OCI-LY1 (cell line): ENCODE results near the gene FMNL1.

Source experiments
- CTCF ChIP-seq: fragments of 200-600 bp; sonication (generic), shearing (Covaris generic); IDR thresholded peaks from 2 replicates; pipeline ENCODE4 v1.5.1; 2017; ENCODE audit warnings: mild to moderate bottlenecking, antibody characterized with exemption, low read length, moderate library complexity, mixed read lengths
- EZH2 ChIP-seq: fragments of 200-600 bp; sonication (generic), shearing (Covaris generic); IDR thresholded peaks from 2 replicates; pipeline ENCODE4 v1.8.0; 2017; ENCODE audit warnings: borderline replicate concordance, mixed run types, mild to moderate bottlenecking, antibody characterized with exemption, low read length, moderate library complexity, mixed read lengths

GRCh38 chr17:45233423-45233924 lies 11.8 kb downstream of the FMNL1 start:
- TF ChIP-seq CTCF = no peak
- TF ChIP-seq EZH2 = no peak
